Memory B cell (primary cell): ENCODE data around the gene MRPS24.
A peak's percentile ranks its signal among the peaks of the same experiment; 100 is the strongest.

Experiments used
- ATAC-seq: fragments of 150-1000 bp; cut with Tn5 transposase; 2 replicates; pipeline ENCODE4 v1.10.0; 2021; ENCODE audit warnings: low read depth, mild to moderate bottlenecking, moderate library complexity
- DNase-seq, 2 donors: peaks; one replicate each; pipeline ENCODE4 v3.0.0; 2022; ENCODE audit warnings: low spot score in 2 of 2
- H3K27ac Mint-ChIP-seq: one replicate; pipeline ENCODE4 v1.8.0; 2022; ENCODE audit warnings: mild to moderate bottlenecking, moderate library complexity, mixed read lengths
- H3K27me3 Mint-ChIP-seq: one replicate; pipeline ENCODE4 v1.8.0; 2022; ENCODE audit warnings: mixed read lengths
- H3K36me3 Mint-ChIP-seq: one replicate; pipeline ENCODE4 v1.8.0; 2022; ENCODE audit warnings: mild to moderate bottlenecking, mixed read lengths
- H3K4me1 Mint-ChIP-seq: one replicate; pipeline ENCODE4 v1.8.0; 2022; ENCODE audit warnings: mixed read lengths
- H3K4me3 Mint-ChIP-seq: one replicate; pipeline ENCODE4 v1.8.0; 2022; ENCODE audit warnings: mild to moderate bottlenecking, moderate library complexity, mixed read lengths
- H3K9me3 Mint-ChIP-seq: one replicate; pipeline ENCODE4 v1.8.0; 2022; ENCODE audit warnings: mixed read lengths

MRPS24 gene

GRCh38 chr7:43869867-43870240 lies 537 bp upstream of the MRPS24 start:
- Mint-ChIP-seq H3K4me3 (peak overlapping the region; percentile 91), H3K4me1 (peaks cover 6% of the 10 kb centered on the region), H3K27me3 (no peaks in the 10 kb centered on the region), H3K9me3 (no peaks in the 10 kb centered on the region), H3K36me3 (peaks cover 14% of the 10 kb centered on the region), H3K27ac (peak overlapping the region; percentile 85)
- DNase-seq (no peak), ATAC-seq (peak; percentile 10)

GRCh38 chr7:43868681-43869005 lies 674 bp downstream of the MRPS24 start:
- Mint-ChIP-seq H3K27me3 (no peaks in the 10 kb centered on the region), H3K4me3 (peak overlapping the region; percentile 91), H3K4me1 (peaks cover 6% of the 10 kb centered on the region), H3K36me3 (peaks cover 14% of the 10 kb centered on the region), H3K27ac (peak overlapping the region; percentile 85), H3K9me3 (no peaks in the 10 kb centered on the region)
- DNase-seq (no peak), ATAC-seq (no peak)

GRCh38 chr7:43868181-43868580 lies 1.1 kb downstream of the MRPS24 start:
- H3K36me3 Mint-ChIP-seq, result peaks cover 14% of the 10 kb centered on the region
- H3K4me3 Mint-ChIP-seq, result peak overlapping the region; percentile 91
- no peak for DNase-seq
- H3K27me3 Mint-ChIP-seq, result no peaks in the 10 kb centered on the region
- peak overlapping the region; percentile 85 for H3K27ac Mint-ChIP-seq
- no peaks in the 10 kb centered on the region for H3K9me3 Mint-ChIP-seq
- H3K4me1 Mint-ChIP-seq, result peaks cover 6% of the 10 kb centered on the region
- ATAC-seq, result no peak

GRCh38 chr7:43865277-43865676 lies 4.0 kb downstream of the MRPS24 start:
- Mint-ChIP-seq H3K4me1 (peaks cover 6% of the 10 kb centered on the region), H3K4me3 (no peak overlapping the region), H3K36me3 (peaks cover 14% of the 10 kb centered on the region), H3K9me3 (no peaks in the 10 kb centered on the region), H3K27ac (peak overlapping the region; percentile 4), H3K27me3 (no peaks in the 10 kb centered on the region)
- ATAC-seq (no peak), DNase-seq (no peak)

GRCh38 chr7:43864126-43864525 lies 5.2 kb downstream of the MRPS24 start:
- Mint-ChIP-seq H3K4me1 (peaks cover 4% of the 10 kb centered on the region), H3K27me3 (no peaks in the 10 kb centered on the region), H3K4me3 (no peak overlapping the region), H3K9me3 (peaks cover 2% of the 10 kb centered on the region), H3K27ac (no peak overlapping the region), H3K36me3 (peaks cover 14% of the 10 kb centered on the region)
- ATAC-seq (no peak), DNase-seq (no peak)

- H3K9me3 Mint-ChIP-seq, result peaks cover 3% of the 10 kb centered on the region
- no peaks in the 10 kb centered on the region for H3K4me1 Mint-ChIP-seq
- H3K36me3 Mint-ChIP-seq, result no peaks in the 10 kb centered on the region
- ATAC-seq (no peak), DNase-seq (no peak)
- no peak overlapping the region for H3K27ac Mint-ChIP-seq
- no peak overlapping the region for H3K4me3 Mint-ChIP-seq
- peaks cover 6% of the 10 kb centered on the region for H3K27me3 Mint-ChIP-seq
Observed at GRCh38 chr7:43856996-43857395, 12.3 kb downstream of the MRPS24 start.

GRCh38 chr7:43856316-43856715 lies 13.0 kb downstream of the MRPS24 start:
- Mint-ChIP-seq H3K27ac (no peak overlapping the region), H3K27me3 (peaks cover 6% of the 10 kb centered on the region)
- no peak for ATAC-seq

GRCh38 chr7:43855176-43855575 lies 14.1 kb downstream of the MRPS24 start:
- no peak overlapping the region for H3K4me3 Mint-ChIP-seq
- H3K4me1 Mint-ChIP-seq, result no peaks in the 10 kb centered on the region
- H3K27ac Mint-ChIP-seq, result no peak overlapping the region
- DNase-seq, result no peak
- H3K36me3 Mint-ChIP-seq, result no peaks in the 10 kb centered on the region
- H3K27me3 Mint-ChIP-seq, result peaks cover 6% of the 10 kb centered on the region
- ATAC-seq, result no peak
- H3K9me3 Mint-ChIP-seq, result peaks cover 3% of the 10 kb centered on the region

More at GRCh38 chr7:43856316-43856715, 13.0 kb downstream of the MRPS24 start:
- Mint-ChIP-seq H3K36me3 (no peaks in the 10 kb centered on the region), H3K4me1 (no peaks in the 10 kb centered on the region), H3K4me3 (no peak overlapping the region), H3K9me3 (peaks cover 3% of the 10 kb centered on the region)
- no peak for DNase-seq

GRCh38 chr7:43851805-43852204 lies 17.5 kb downstream of the MRPS24 start:
- H3K27ac Mint-ChIP-seq, result no peak overlapping the region
- H3K36me3 Mint-ChIP-seq, result no peaks in the 10 kb centered on the region
- H3K27me3 Mint-ChIP-seq, result peaks cover 6% of the 10 kb centered on the region
- H3K4me3 Mint-ChIP-seq, result no peak overlapping the region
- H3K9me3 Mint-ChIP-seq, result peaks cover 1% of the 10 kb centered on the region
- no peaks in the 10 kb centered on the region for H3K4me1 Mint-ChIP-seq
- DNase-seq (no peak), ATAC-seq (no peak)

GRCh38 chr7:43850348-43851116 lies 18.8 kb downstream of the MRPS24 start:
- ATAC-seq (no peak), DNase-seq (no peak)
- H3K27ac Mint-ChIP-seq, result no peak overlapping the region
- H3K36me3 Mint-ChIP-seq, result no peaks in the 10 kb centered on the region
- peaks cover 6% of the 10 kb centered on the region for H3K27me3 Mint-ChIP-seq
- peaks cover 1% of the 10 kb centered on the region for H3K9me3 Mint-ChIP-seq
- H3K4me1 Mint-ChIP-seq, result no peaks in the 10 kb centered on the region
- no peak overlapping the region for H3K4me3 Mint-ChIP-seq

GRCh38 chr7:43849047-43849446 lies 20.3 kb downstream of the MRPS24 start:
- H3K27me3 Mint-ChIP-seq, result peaks cover 2% of the 10 kb centered on the region
- H3K9me3 Mint-ChIP-seq, result peaks cover 1% of the 10 kb centered on the region
- no peak overlapping the region for H3K27ac Mint-ChIP-seq
- no peak overlapping the region for H3K4me3 Mint-ChIP-seq
- no peaks in the 10 kb centered on the region for H3K36me3 Mint-ChIP-seq
- DNase-seq (no peak), ATAC-seq (no peak)
- H3K4me1 Mint-ChIP-seq, result no peaks in the 10 kb centered on the region

GRCh38 chr7:43847496-43847895 lies 21.8 kb downstream of the MRPS24 start:
- no peaks in the 10 kb centered on the region for H3K4me1 Mint-ChIP-seq
- ATAC-seq, result no peak
- DNase-seq, result no peak
- H3K4me3 Mint-ChIP-seq, result no peak overlapping the region
- H3K27me3 Mint-ChIP-seq, result no peaks in the 10 kb centered on the region
- no peak overlapping the region for H3K27ac Mint-ChIP-seq
- H3K36me3 Mint-ChIP-seq, result no peaks in the 10 kb centered on the region
- no peaks in the 10 kb centered on the region for H3K9me3 Mint-ChIP-seq

GRCh38 chr7:43844662-43845061 lies 24.7 kb downstream of the MRPS24 start:
- H3K9me3 Mint-ChIP-seq, result no peaks in the 10 kb centered on the region
- no peaks in the 10 kb centered on the region for H3K27me3 Mint-ChIP-seq
- no peak overlapping the region for H3K27ac Mint-ChIP-seq

GRCh38 chr7:43844257-43844656 lies 25.1 kb downstream of the MRPS24 start:
- DNase-seq (no peak), ATAC-seq (no peak)
- H3K4me3 Mint-ChIP-seq, result no peak overlapping the region
- H3K36me3 Mint-ChIP-seq, result no peaks in the 10 kb centered on the region
- no peaks in the 10 kb centered on the region for H3K4me1 Mint-ChIP-seq
- H3K9me3 Mint-ChIP-seq, result no peaks in the 10 kb centered on the region
- no peak overlapping the region for H3K27ac Mint-ChIP-seq
- H3K27me3 Mint-ChIP-seq, result no peaks in the 10 kb centered on the region

More at GRCh38 chr7:43844662-43845061, 24.7 kb downstream of the MRPS24 start:
- ATAC-seq (no peak), DNase-seq (no peak)
- Mint-ChIP-seq H3K4me1 (no peaks in the 10 kb centered on the region), H3K36me3 (no peaks in the 10 kb centered on the region), H3K4me3 (no peak overlapping the region)

GRCh38 chr7:43843296-43843695 lies 26.0 kb downstream of the MRPS24 start:
- no peak for DNase-seq
- Mint-ChIP-seq H3K9me3 (no peaks in the 10 kb centered on the region), H3K27me3 (no peaks in the 10 kb centered on the region)

More at GRCh38 chr7:43843296-43843695, 26.0 kb downstream of the MRPS24 start:
- no peak overlapping the region for H3K27ac Mint-ChIP-seq
- peaks cover 2% of the 10 kb centered on the region for H3K4me1 Mint-ChIP-seq
- H3K4me3 Mint-ChIP-seq, result no peak overlapping the region
- H3K36me3 Mint-ChIP-seq, result no peaks in the 10 kb centered on the region
- no peak for ATAC-seq
